OCI-LY3 (cell line): ENCODE data around the gene TMEM198.

Source experiments
- CTCF ChIP-seq: fragments of 200-600, 300-600 bp; sonication (generic); IDR thresholded peaks from 2 replicates; pipeline ENCODE4 v1.5.1; 2014; ENCODE audit warnings: antibody characterized with exemption, low read length, low read depth
- EZH2phosphoT487 ChIP-seq: fragments of 200-600 bp; shearing (Covaris generic); IDR thresholded peaks from 2 replicates; pipeline ENCODE4 v1.6.1; 2018; ENCODE audit warnings: antibody characterized with exemption, mixed run types, low read depth

- TF ChIP-seq CTCF, result no peak
- TF ChIP-seq EZH2phosphoT487, result no peak
Observed at GRCh38 chr2:219561179-219562048, 17.6 kb downstream of the TMEM198 start.
